Measurements from ENCODE around the gene RGCC. TPM values are rescaled to one million over a fixed set of nuclear protein-coding genes. Genes with fewer than 3 reads are reported as not detected.

The RGCC gene
- total RNA-seq (2014; rRNA removed) (2.4 and 2.6 TPM in 2 replicates), Bru-seq, nascent RNA (percentile 52 among the genes with signal in this experiment), BruChase-seq, experiment 1, labeled RNA remaining after a 6-hour chase (percentile 44 among the genes with signal in this experiment), BruChase-seq, experiment 2, labeled RNA remaining after a 2-hour chase (percentile 40 among the genes with signal in this experiment)
- long read RNA-seq, transcript RGCC-201 (5 exons, 960 nt): major isoform, 6 of 8 reads
- long read RNA-seq, partial matches to known transcripts: 1 of 8 reads
- long read RNA-seq, other reads (novel, unspliced or antisense): 1 of 8 reads

- H3K4me2 ChIP-seq (ENCODE audit: low read length): peak within 1 kb of the TSS; percentile 80
- H3K27ac ChIP-seq (ENCODE audit: low read length): no peak within 1 kb of the TSS
- H3K27me3 ChIP-seq (ENCODE audit: low read length): no peaks in the 10 kb centered on the region
- peak; percentile 73 for ATAC-seq
- intact Hi-C loops (cut with micrococcal nuclease): loop anchor here (10.0 kb wide), 1 partner anchor 128 kb away; no protein-coding TSS in a partner anchor
- BruUV-seq (replicated peaks): no TSS peak
- H3K9me3 ChIP-seq (ENCODE audit: low read length): no peaks in the 10 kb centered on the region
- H3K4me1 ChIP-seq (ENCODE audit: insufficient read depth, low read length): peaks cover 4% of the 10 kb centered on the region; the same call in 1 of the 2 replicates
- no peaks in the 10 kb centered on the region for H3K79me2 ChIP-seq (ENCODE audit: low read length)
- peak within 1 kb of the TSS; percentile 25; the same call in 1 of the 2 replicates for H3K9ac ChIP-seq (ENCODE audit: low read length)
- H4K20me1 ChIP-seq (ENCODE audit: low read length): no peaks in the 10 kb centered on the region
- DNase-seq: peak; percentile 56
- no peaks in the 10 kb centered on the region for H3K36me3 ChIP-seq (ENCODE audit: low read depth, low read length)
- peak within 1 kb of the TSS; percentile 78 for H3K4me3 ChIP-seq (ENCODE audit: low read length)
- ChIA-PET POLR2A (ENCODE audit: unreplicated experiment) (interaction anchor here (0.5 to 0.6 kb wide), 2 partner anchors 19 to 600 kb away, joined by 4 to 30 read pairs; no protein-coding TSS in a partner anchor), CTCF (no interaction called here)
- TF ChIP-seq EZH2phosphoT487 (IDR thresholded peaks at IDR 0.05; ENCODE audit: borderline replicate concordance, low read length): 0 out of 2 replicates have a peak, but pooled peaks have one; percentile 32
- no peak for TF ChIP-seq CTCF (conservative IDR thresholded peaks at IDR 0.05; ENCODE audit: low read depth, low read length)
- TF ChIP-seq EZH2 (IDR thresholded peaks at IDR 0.05; ENCODE audit: low read length, unreplicated experiment): no peak
- H3K9me2 ChIP-seq (replicated peaks; ENCODE audit: low read length): no peaks in the 10 kb centered on the region
- H3F3A ChIP-seq (ENCODE audit: low read length, unreplicated experiment): no peaks in the 10 kb centered on the region
- peak within 1 kb of the TSS; percentile 88 for H2AFZ ChIP-seq (ENCODE audit: low read length)
These were observed at the start of gene RGCC for GRCh38 chr13:41456768-41457588. RGCC (plus strand) TSS chr13:41457550; CDS start chr13:41457708, 158 bp downstream.

- Histone ChIP-seq H3K9ac (ENCODE audit: low read length) (no peak overlapping the region), H3K4me3 (ENCODE audit: low read length) (no peak overlapping the region), H4K20me1 (ENCODE audit: low read length) (no peaks in the 10 kb centered on the region), H3K4me2 (ENCODE audit: low read length) (no peak overlapping the region), H3K27me3 (ENCODE audit: low read length) (no peaks in the 10 kb centered on the region), H3F3A (ENCODE audit: low read length, unreplicated experiment) (no peaks in the 10 kb centered on the region), H3K9me3 (ENCODE audit: low read length) (no peaks in the 10 kb centered on the region), H3K36me3 (ENCODE audit: low read depth, low read length) (no peaks in the 10 kb centered on the region), H2AFZ (ENCODE audit: low read length) (no peak overlapping the region), H3K4me1 (ENCODE audit: insufficient read depth, low read length) (no peaks in the 10 kb centered on the region), H3K27ac (ENCODE audit: low read length) (no peak overlapping the region), H3K79me2 (ENCODE audit: low read length) (no peaks in the 10 kb centered on the region), H3K9me2 (replicated peaks; ENCODE audit: low read length) (no peaks in the 10 kb centered on the region)
- ATAC-seq (no peak), DNase-seq (no peak)
- POLR2A ChIA-PET (ENCODE audit: unreplicated experiment): no interaction called here
- no TSS peak for BruUV-seq (replicated peaks)
- TF ChIP-seq EZH2phosphoT487 (IDR thresholded peaks at IDR 0.05; ENCODE audit: borderline replicate concordance, low read length) (no peak), CTCF (conservative IDR thresholded peaks at IDR 0.05; ENCODE audit: low read depth, low read length) (no peak), EZH2 (IDR thresholded peaks at IDR 0.05; ENCODE audit: low read length, unreplicated experiment) (no peak)
- CTCF ChIA-PET: no interaction called here
- intact Hi-C loops (cut with micrococcal nuclease): no loop called here
These were observed 49.2 kb upstream of the RGCC start for GRCh38 chr13:41408121-41408520.

Measured in PC-3 (cell line).